A549 (cell line): Measurements from ENCODE around the gene TEX29. TPM values are rescaled to one million over a fixed set of nuclear protein-coding genes. Genes with fewer than 3 reads are reported as not detected.

ENCODE experiments used
- ATAC-seq, 2 experiments: fragments of 200-7000 bp in 1 of 2; fragments of >200 bp in 1 of 2; cut with Nextera tagmentation in 1 of 2; cut with Tn5 transposase in 1 of 2; 3 replicates each; pipeline versions ENCODE4 v1.8.0 to v1.9.1; 2018 to 2020; ENCODE audit warnings: mild to moderate bottlenecking in 1 of 2, moderate library complexity in 1 of 2
- CTCF ChIA-PET: fragments of 300-600 bp; sonication (Branson Sonifier 250); formaldehyde crosslinking; extraction: SDS; loops from one replicate; lab custom pipeline; 2021; ENCODE audit warnings: antibody characterized with exemption, inconsistent platforms; lab: Yijun Ruan, JAX
- POLR2A ChIA-PET: fragments of 350-600 bp; formaldehyde crosslinking; extraction: SDS; loops from one replicate; lab custom pipeline; 2021; ENCODE audit warnings: antibody characterized with exemption, inconsistent platforms; lab: Yijun Ruan, JAX
- DNase-seq, 2 experiments: peaks; one replicate each; pipeline versions ENCODE4 v3.0.0 to v3.0.0-alpha.2; 2011 to 2016; ENCODE audit warnings: low read depth in 1 of 2, low spot score in 1 of 2
- FAIRE-seq: peaks from 2 replicates; lab custom pipeline; 2011; peaks lifted over from hg19 to GRCh38; lab: Jason Lieb, UNC
- H3K27ac ChIP-seq, 2 experiments: fragments of >200 bp; sonication (Bioruptor Twin); formaldehyde crosslinking; 3 replicates each; pipeline ENCODE4 v1.5.1; 2016 to 2017
- H3K4me1 ChIP-seq: fragments of >200 bp; sonication (Bioruptor Twin); formaldehyde crosslinking; 3 replicates; pipeline ENCODE4 v1.6.1; 2016
- H3K4me2 ChIP-seq: fragments of >200 bp; sonication (Bioruptor Twin); formaldehyde crosslinking; 3 replicates; pipeline ENCODE4 v1.6.1; 2016
- H3K4me3 ChIP-seq: fragments of >200 bp; sonication (Bioruptor Twin); formaldehyde crosslinking; 3 replicates; pipeline ENCODE4 v1.5.1; 2016
- H3K9me3 ChIP-seq: fragments of >200 bp; sonication (Bioruptor Twin); formaldehyde crosslinking; 3 replicates; pipeline ENCODE4 v1.6.1; 2016
- ATOH8 ChIP-seq: fragments of 250-450 bp; sonication (Bioruptor Pico); IDR thresholded peaks from 2 replicates; pipeline ENCODE4 v1.5.0; 2020; ENCODE audit warnings: low read depth, mild to moderate bottlenecking, moderate library complexity
- BHLHE40 ChIP-seq: IDR thresholded peaks from 2 replicates; pipeline ENCODE4 v1.6.1; 2012; ENCODE audit warnings: low read depth, low read length, inconsistent platforms
- CBX8 ChIP-seq: fragments of 200-600 bp; sonication (generic); IDR thresholded peaks from 2 replicates; pipeline ENCODE4 v1.6.1; 2016
- CTCF ChIP-seq: fragments of >200 bp; sonication (Bioruptor Twin); formaldehyde crosslinking; IDR thresholded peaks from 3 replicates; pipeline ENCODE4 v1.5.1; 2016
- EHMT2 ChIP-seq: fragments of 200-600 bp; sonication (generic); IDR thresholded peaks from 2 replicates; pipeline ENCODE4 v1.6.1; 2016; ENCODE audit warnings: antibody characterized with exemption, low read depth, mild to moderate bottlenecking, moderate library complexity
- FOSL2 ChIP-seq, 2 experiments: fragments of 450-650 bp in 1 of 2; fragments of >200 bp in 1 of 2; sonication (Bioruptor Twin) in 1 of 2; formaldehyde crosslinking; IDR thresholded peaks; 2 replicates each; pipeline versions ENCODE4 v1.5.0 to v1.6.1; 2016 to 2020; ENCODE audit warnings: mild to moderate bottlenecking in 1 of 2, moderate library complexity in 1 of 2
- FOXS1 ChIP-seq: fragments of 250-450 bp; sonication (Bioruptor Pico); IDR thresholded peaks from 2 replicates; pipeline ENCODE4 v1.5.0; 2020; ENCODE audit warnings: mild to moderate bottlenecking, moderate library complexity
- GATA3 ChIP-seq: IDR thresholded peaks from 2 replicates; pipeline ENCODE4 v1.6.1; 2012; ENCODE audit warnings: borderline replicate concordance
- HES2 ChIP-seq: fragments of >200 bp; sonication (Bioruptor Twin); formaldehyde crosslinking; IDR thresholded peaks from 2 replicates; pipeline ENCODE4 v1.6.1; 2016
- HMGXB4 ChIP-seq: fragments of 250-450 bp; sonication (Bioruptor Pico); IDR thresholded peaks from 2 replicates; pipeline ENCODE4 v1.5.0; 2021; ENCODE audit warnings: mild to moderate bottlenecking, moderate library complexity, borderline replicate concordance
- HOXB5 ChIP-seq: fragments of 250-450 bp; sonication (Bioruptor Pico); IDR thresholded peaks from 2 replicates; pipeline ENCODE4 v1.5.0; 2020; ENCODE audit warnings: mild to moderate bottlenecking, moderate library complexity
- MYC ChIP-seq: IDR thresholded peaks from 2 replicates; pipeline ENCODE4 v1.6.1; 2012; ENCODE audit warnings: mild to moderate bottlenecking, inconsistent platforms, low read length, improper control_type of control experiment, borderline replicate concordance
- NPAS2 ChIP-seq: fragments of 250-450 bp; sonication (Bioruptor Pico); IDR thresholded peaks from 2 replicates; pipeline ENCODE4 v1.8.0; 2022; ENCODE audit warnings: mild to moderate bottlenecking, moderate library complexity, borderline replicate concordance
- NR3C1 ChIP-seq: fragments of >200 bp; sonication (Bioruptor Twin); formaldehyde crosslinking; IDR thresholded peaks from 3 replicates; pipeline ENCODE4 v1.6.1; 2017
- POLR2AphosphoS2 ChIP-seq: conservative IDR thresholded peaks from 2 replicates; pipeline ENCODE4 v1.6.1; 2012; ENCODE audit warnings: low read length, improper control_type of control experiment, inconsistent platforms
- RCOR1 ChIP-seq: fragments of 150-350 bp; IDR thresholded peaks from 2 replicates; pipeline ENCODE4 v1.6.1; 2014; ENCODE audit warnings: antibody characterized with exemption, low read length, low read depth
- RNF2 ChIP-seq: fragments of 200-600 bp; sonication (generic); IDR thresholded peaks from 2 replicates; pipeline ENCODE4 v1.6.1; 2016; ENCODE audit warnings: low read depth, mild to moderate bottlenecking, antibody characterized with exemption, moderate library complexity, borderline replicate concordance
- SMC3 ChIP-seq: fragments of >200 bp; sonication (Bioruptor Twin); formaldehyde crosslinking; IDR thresholded peaks from 3 replicates; pipeline ENCODE4 v1.6.1; 2018; ENCODE audit warnings: inconsistent platforms
- SREBF2 ChIP-seq: fragments of 450-650 bp; IDR thresholded peaks from 2 replicates; pipeline ENCODE4 v1.6.1; 2014; ENCODE audit warnings: mild to moderate bottlenecking, moderate library complexity
- TFCP2L1 ChIP-seq: fragments of 250-450 bp; sonication (Bioruptor Pico); IDR thresholded peaks from 2 replicates; pipeline ENCODE4 v1.5.0; 2021; ENCODE audit warnings: mild to moderate bottlenecking
- ZNF302 ChIP-seq: fragments of 250-450 bp; sonication (Bioruptor Pico); IDR thresholded peaks from 2 replicates; pipeline ENCODE4 v1.9.0; 2021; ENCODE audit warnings: inconsistent platforms, mild to moderate bottlenecking, moderate library complexity
- ZSCAN20 ChIP-seq: fragments of 250-450 bp; sonication (Bioruptor Pico); IDR thresholded peaks from 2 replicates; pipeline ENCODE4 v1.8.0; 2022; ENCODE audit warnings: mild to moderate bottlenecking, moderate library complexity
- WGBS: methylation state at CpG from one replicate; pipeline ENCODE4 v1.1.6; 2017; ENCODE audit errors: missing lambda C conversion rate; 5-methylcytosine and 5-hydroxymethylcytosine counted together
- polyA plus RNA-seq, 4 experiments: library from polyadenylated mRNA; depleted of rRNA in 3 of 4; stranded (reverse); fragments of >200 nt; fragmentation: RNase III in 1 of 4; extraction: RNeasy Plus Mini Kit Qiagen cat#74134 plus additional on column Dnase treatment in 1 of 4; gene quantifications; 2 replicates in 3 of 4; 3 replicates in 1 of 4; pipeline ENCODE4 v1.2.3, GENCODE V29; 2011 to 2017
- TF ChIP-seq, protein P1 (sequence below): IDR thresholded peaks from 2 replicates; pipeline ENCODE4 v1.6.1; 2012; ENCODE audit warnings: low read depth, borderline replicate concordance

The TEX29 gene
- polyA plus RNA-seq, 2 of the 4 experiments (the other 2 are of a cell fraction): 0.13 to 0.35 TPM

DNA sequence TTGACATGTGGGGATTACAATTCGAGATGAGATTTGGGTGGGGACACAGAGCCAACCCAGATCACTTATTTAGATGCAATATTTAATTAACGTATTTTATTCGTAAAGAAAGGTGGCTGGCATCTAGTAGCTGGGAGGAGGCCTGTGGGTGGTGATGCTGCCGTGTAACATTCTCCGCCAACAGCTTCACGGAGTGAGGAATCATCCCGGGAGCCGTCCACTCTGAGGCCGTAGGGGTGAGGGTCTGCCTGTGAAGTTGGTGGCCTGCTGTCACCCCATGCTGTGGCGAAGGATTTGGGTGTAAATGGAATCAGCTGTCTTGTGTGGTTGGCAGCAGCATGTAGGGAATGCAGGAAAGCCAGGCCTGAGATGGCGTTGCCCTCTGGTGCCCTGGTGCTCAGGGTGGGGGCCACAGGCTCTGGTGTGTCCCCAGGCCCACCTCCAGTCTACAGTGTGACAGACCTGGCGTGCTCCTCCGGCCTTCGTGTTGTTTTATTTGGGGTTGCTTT, 3.3 kb upstream of the TEX29 start:
- 87% methylated on average over 14 of the region's 14 CpGs for WGBS
- FAIRE-seq (no peak), ATAC-seq (no peak), DNase-seq (no peak)
- Histone ChIP-seq H3K27ac (no peak overlapping the region), H3K4me1 (no peaks in the 10 kb centered on the region), H3K4me3 (no peak overlapping the region), H3K4me2 (no peak overlapping the region), H3K9me3 (no peaks in the 10 kb centered on the region)
- POLR2A ChIA-PET: no interaction called here
- TF ChIP-seq, protein P1, sequence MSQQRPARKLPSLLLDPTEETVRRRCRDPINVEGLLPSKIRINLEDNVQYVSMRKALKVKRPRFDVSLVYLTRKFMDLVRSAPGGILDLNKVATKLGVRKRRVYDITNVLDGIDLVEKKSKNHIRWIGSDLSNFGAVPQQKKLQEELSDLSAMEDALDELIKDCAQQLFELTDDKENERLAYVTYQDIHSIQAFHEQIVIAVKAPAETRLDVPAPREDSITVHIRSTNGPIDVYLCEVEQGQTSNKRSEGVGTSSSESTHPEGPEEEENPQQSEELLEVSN: no peak
- TF ChIP-seq SMC3 (no peak), RNF2 (no peak), RCOR1 (no peak), EHMT2 (no peak), MYC (no peak), SREBF2 (no peak), HES2 (no peak), ZNF302 (CRISPR knock-in tag) (no peak), NR3C1 (no peak)
- CTCF ChIA-PET: interaction anchor here (1.5 kb wide), 1 partner anchor 8 kb away, joined by 3 read pairs; no protein-coding TSS in a partner anchor

DNA sequence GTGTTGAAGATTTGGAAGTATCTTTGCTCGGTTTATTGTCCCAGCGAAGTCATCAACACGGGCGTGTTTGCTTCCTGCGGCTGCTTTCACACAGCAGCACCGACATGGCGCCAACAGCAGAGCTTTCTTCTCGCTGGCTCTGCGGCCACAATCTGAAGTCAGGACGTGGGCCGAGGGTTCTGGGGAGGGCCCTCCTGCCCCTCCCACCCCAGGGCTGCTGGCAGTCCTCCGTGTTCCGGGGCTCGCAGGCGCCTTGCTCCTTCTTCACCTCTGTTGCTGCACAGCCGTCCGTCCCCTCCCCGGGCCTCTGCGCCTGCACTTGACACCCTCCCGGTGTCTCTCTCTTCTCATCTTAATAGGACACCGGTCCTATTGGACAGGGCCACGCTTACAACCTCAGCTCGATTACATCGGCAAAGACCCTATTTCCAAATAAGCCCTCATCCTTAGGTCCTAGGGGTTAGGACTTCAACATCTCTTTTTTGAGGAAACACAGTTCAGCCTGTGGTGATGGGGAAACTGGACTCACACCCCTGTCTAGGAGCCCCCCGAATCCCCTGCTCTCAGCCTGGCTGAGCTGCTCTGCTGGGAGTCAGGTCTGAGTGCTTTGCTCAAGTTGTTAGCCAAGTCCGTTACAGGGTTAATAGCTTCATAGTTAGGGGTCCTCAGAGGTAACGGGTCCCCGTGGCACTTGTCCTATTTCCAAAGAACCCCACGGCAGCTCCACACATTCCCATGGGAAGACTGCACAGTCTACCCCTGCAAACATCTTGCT, 2.7 kb upstream of the TEX29 start:
- TF ChIP-seq HOXB5 (CRISPR knock-in tag) (no peak), HES2 (no peak), MYC (no peak), ATOH8 (no peak), ZNF302 (CRISPR knock-in tag) (no peak), BHLHE40 (no peak), CBX8 (no peak)
- CTCF ChIA-PET: interaction anchor here (1.5 kb wide), 1 partner anchor 9 kb away, joined by 3 read pairs; no protein-coding TSS in a partner anchor
- POLR2A ChIA-PET: no interaction called here
- Histone ChIP-seq H3K9me3 (no peaks in the 10 kb centered on the region), H3K4me3 (no peak overlapping the region), H3K4me1 (no peaks in the 10 kb centered on the region), H3K27ac (no peak overlapping the region), H3K4me2 (no peak overlapping the region)
- WGBS: 78% methylated on average over 26 of the region's 29 CpGs
- DNase-seq (no peak), ATAC-seq (no peak), FAIRE-seq (no peak)

DNA sequence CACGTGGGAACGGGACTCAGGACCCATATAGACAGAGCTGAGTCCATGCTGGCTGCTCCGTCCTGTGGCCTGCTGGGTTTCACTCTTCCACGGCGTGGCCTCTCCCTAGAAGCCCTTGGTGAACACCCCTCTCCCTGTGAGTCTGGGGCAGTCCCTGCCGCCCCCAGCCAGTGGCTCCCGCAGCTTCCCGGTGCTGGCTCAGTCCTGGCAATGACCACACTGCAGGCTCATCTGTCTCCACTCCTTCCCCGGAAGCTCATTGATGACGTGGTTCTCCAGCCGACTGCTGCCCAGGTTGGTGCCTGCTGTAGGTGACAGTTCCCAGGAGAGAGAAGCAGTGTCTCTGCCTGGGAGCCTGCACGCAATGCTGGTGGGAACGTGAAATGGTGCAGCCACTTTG, 2.1 kb upstream of the TEX29 start:
- WGBS: 84% methylated on average over 10 of the region's 13 CpGs
- Histone ChIP-seq H3K4me1 (no peaks in the 10 kb centered on the region), H3K9me3 (no peaks in the 10 kb centered on the region), H3K4me2 (no peak overlapping the region), H3K27ac (no peak overlapping the region), H3K4me3 (no peak overlapping the region)
- DNase-seq: no peak
- no peak for FAIRE-seq
- CTCF ChIA-PET: interaction anchor here (1.5 kb wide), 1 partner anchor 9 kb away, joined by 3 read pairs; no protein-coding TSS in a partner anchor
- POLR2A ChIA-PET: no interaction called here
- ATAC-seq: no peak
- TF ChIP-seq FOXS1: no peak
- TF ChIP-seq TFCP2L1: no peak
- TF ChIP-seq, all 56 proteins: peak for 0

DNA sequence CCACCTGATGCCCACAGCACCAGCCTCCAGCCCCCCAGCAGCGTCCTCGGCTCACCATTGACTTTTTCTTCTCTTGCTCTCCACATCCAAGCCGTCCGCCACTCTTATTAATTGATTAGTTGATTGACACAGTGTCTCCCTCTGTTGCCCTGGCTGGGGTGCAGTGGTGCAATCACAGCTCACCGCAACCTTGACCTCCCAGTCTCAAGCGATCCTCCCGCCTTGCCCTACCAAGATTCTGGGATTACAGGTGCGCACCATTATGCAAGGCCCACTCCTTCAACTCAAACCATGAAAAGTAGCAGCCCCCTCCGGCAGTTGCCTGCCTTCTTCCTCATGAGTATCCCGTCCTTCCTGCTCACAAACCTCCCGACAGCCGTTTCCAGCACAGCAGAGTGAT, 921 bp upstream of the TEX29 start:
- CTCF ChIA-PET: no interaction called here
- no peak overlapping the region for H3K27ac ChIP-seq
- FAIRE-seq (no peak), ATAC-seq (no peak), DNase-seq (no peak)
- 91% methylated on average over 12 of the region's 12 CpGs for WGBS
- no peak overlapping the region for H3K4me3 ChIP-seq
- no peak overlapping the region for H3K4me2 ChIP-seq
- H3K4me1 ChIP-seq: no peaks in the 10 kb centered on the region
- POLR2A ChIA-PET: no interaction called here
- H3K9me3 ChIP-seq: no peaks in the 10 kb centered on the region
- no peak for TF ChIP-seq ZSCAN20 (CRISPR knock-in tag)
- no peak for TF ChIP-seq POLR2AphosphoS2
- no peak for TF ChIP-seq TFCP2L1
- no peak for TF ChIP-seq BHLHE40
- no peak for TF ChIP-seq GATA3
- TF ChIP-seq FOSL2 (IDR thresholded peaks at IDR 0.05): no peak
- TF ChIP-seq FOSL2 (CRISPR knock-in tag; IDR thresholded peaks at IDR 0.05): no peak
- no peak for TF ChIP-seq CTCF
- no peak for TF ChIP-seq HOXB5 (CRISPR knock-in tag)
- no peak for TF ChIP-seq SREBF2
- no peak for TF ChIP-seq NPAS2 (CRISPR knock-in tag)
- TF ChIP-seq HMGXB4 (CRISPR knock-in tag): no peak
